Ovary (tissue), 9 donors: ENCODE data around the gene RIPOR2. TPM values are rescaled to one million over a fixed set of nuclear protein-coding genes. Genes with fewer than 3 reads are reported as not detected.

Experiments used
- DNase-seq, 5 donors: peaks; one replicate each; pipeline ENCODE4 v3.0.0-alpha.2; 2019 to 2020
- H3K27ac ChIP-seq, 2 donors: fragments of 200-600 bp; one replicate each; pipeline versions ENCODE4 v1.5.1 to v1.8.0; 2019 to 2022
- H3K27me3 ChIP-seq: fragments of 200-600 bp; one replicate; pipeline ENCODE4 v1.8.0; 2022
- H3K36me3 ChIP-seq: fragments of 200-600 bp; sonication (generic); one replicate; pipeline ENCODE4 v1.5.1; 2019
- H3K4me1 ChIP-seq: one replicate; pipeline ENCODE4 v1.8.1; 2013; ENCODE audit warnings: mild to moderate bottlenecking, moderate library complexity; ENCODE audit not compliant: insufficient read depth
- H3K4me3 ChIP-seq: fragments of 200-600 bp; sonication (generic); one replicate; pipeline ENCODE4 v1.5.1; 2017
- H3K9me3 ChIP-seq, 2 donors: fragments of 200-600 bp in 1 of 2; sonication (generic) in 1 of 2; one replicate each; pipeline versions ENCODE4 v1.5.1 to v1.8.1; 2013 to 2019; ENCODE audit warnings: mild to moderate bottlenecking in 1 of 2, moderate library complexity in 1 of 2
- CTCF ChIP-seq, 3 donors: fragments of 450-650 bp in 2 of 3; fragments of 200-600 bp in 1 of 3; IDR thresholded peaks; one replicate each; pipeline versions ENCODE4 v1.5.1 to v1.8.0; 2016 to 2022; ENCODE audit warnings: antibody characterized with exemption in 3 of 3, mild to moderate bottlenecking in 1 of 3
- EP300 ChIP-seq: sonication (generic); formaldehyde crosslinking; IDR thresholded peaks from one replicate; pipeline ENCODE4 v1.6.1; 2017; ENCODE audit warnings: antibody characterized with exemption
- POLR2A ChIP-seq: fragments of 450-650 bp; IDR thresholded peaks from one replicate; pipeline ENCODE4 v1.6.1; 2017; ENCODE audit warnings: antibody characterized with exemption, mild to moderate bottlenecking, moderate library complexity
- WGBS, 3 donors: extraction: QIAGEN DNeasy Blood & Tissue Kit in 1 of 3; methylation state at CpG; one replicate each; pipeline versions ENCODE4 v1.1.5 to v1.1.7; 2013 to 2017; 5-methylcytosine and 5-hydroxymethylcytosine counted together
- intact Hi-C, 4 donors: fragments of 100-400 bp; cut with DNase I; formaldehyde crosslinking; loops; one replicate each; pipeline versions ENCODE4 v1.11.0 to v1.15.1; 2022 to 2023
- polyA plus RNA-seq, 2 donors: library from polyadenylated mRNA; stranded (reverse); fragments of 200-250 nt in 1 of 2; fragments of 350-450 nt in 1 of 2; fragmentation: Illumina TruSeq in 1 of 2; extraction: RNeasy Lipid Tissue Mini Kit (QIAGEN cat#74804) in 1 of 2; gene quantifications; one replicate each; pipeline ENCODE4 v1.2.3, GENCODE V29; 2013 to 2014
- total RNA-seq, 7 donors: library from RNA; depleted of rRNA in 2 of 7; stranded (reverse); fragments of >200 nt in 2 of 7; fragmentation: NEBNext Ultra II Directional in 3 of 7; extraction: Animal tissue kit (Norgen Biotek cat#: 25700) in 3 of 7; gene quantifications; one replicate each; pipeline versions ENCODE4 v1.1.0 to v1.2.4, GENCODE V29; 2016 to 2023
- donor health status: DM: no; HTN: no; CAD: no; lungs with moderate emphysema.
- donor health status: DM: no; HTN: no; CAD: no.
- donor health status: Bipolar disorder and iron deficiency.
- donor health status: DM: yes; HTN: yes; CAD: no.
- donor health status: DM: no; HTN: no; CAD: no.
- donor health status: DM: yes; HTN: yes; CAD: no.

RIPOR2 gene
- total and polyA plus RNA-seq, 9 donors, result 1.1 to 14.4 (median 4.5) TPM

GRCh38 chr6:24780206-24780605 lies 155.6 kb downstream of the RIPOR2 start:
- H3K27me3 ChIP-seq, result no peaks in the 10 kb centered on the region
- H3K4me1 ChIP-seq, result peaks cover 6% of the 10 kb centered on the region
- H3K4me3 ChIP-seq, result no peak overlapping the region
- H3K36me3 ChIP-seq, result no peaks in the 10 kb centered on the region
- intact Hi-C loops, result no loop called here
- no peaks in the 10 kb centered on the region for H3K9me3 ChIP-seq
- no peak overlapping the region for H3K27ac ChIP-seq
- WGBS, 3 donors, result 95 to 96% (median 96%) methylated on average over 4 of the region's 4 CpGs
- no peak for TF ChIP-seq POLR2A
- TF ChIP-seq CTCF (IDR thresholded peaks at IDR 0.05), result no peak
- no peak for TF ChIP-seq EP300
- no peak for DNase-seq

GRCh38 chr6:24779416-24780016 lies 156.2 kb downstream of the RIPOR2 start:
- no peaks in the 10 kb centered on the region for H3K27me3 ChIP-seq
- H3K4me1 ChIP-seq, result peaks cover 6% of the 10 kb centered on the region
- WGBS, 3 donors, result 59 to 71% (median 70%) methylated on average over 3 of the region's 3 CpGs
- TF ChIP-seq EP300 (no peak), POLR2A (no peak), CTCF (IDR thresholded peaks at IDR 0.05) (no peak)
- H3K4me3 ChIP-seq, result no peak overlapping the region
- H3K9me3 ChIP-seq, result no peaks in the 10 kb centered on the region
- intact Hi-C loops, result loop anchor here in 2 of 4 donors (5.0 to 10.0 kb wide), 2 partner anchors 55 to 57 kb away; no protein-coding TSS in a partner anchor
- DNase-seq, result no peak
- no peaks in the 10 kb centered on the region for H3K36me3 ChIP-seq
- no peak overlapping the region for H3K27ac ChIP-seq

DNA sequence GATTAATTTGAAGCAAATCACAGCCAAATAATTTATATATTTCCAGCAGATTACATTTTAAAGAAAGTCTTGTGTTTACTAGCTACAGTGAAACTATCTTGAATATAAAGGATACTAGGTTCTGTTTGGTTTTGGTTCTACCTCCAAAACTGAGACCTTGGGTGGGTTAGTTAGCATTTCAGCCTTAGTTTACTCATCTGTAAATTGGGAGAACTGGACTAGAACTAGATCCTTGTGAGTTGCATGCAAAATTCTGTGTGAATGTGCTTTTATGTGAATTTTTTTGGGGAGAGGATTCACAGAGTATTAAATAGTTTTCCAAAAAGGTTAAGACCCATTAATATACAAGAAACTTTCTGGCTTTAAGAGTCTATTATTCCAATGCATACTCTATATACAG lies 156.9 kb downstream of the RIPOR2 start:
- DNase-seq, result no peak
- Histone ChIP-seq H3K9me3 (no peaks in the 10 kb centered on the region), H3K36me3 (no peaks in the 10 kb centered on the region), H3K4me1 (peaks cover 6% of the 10 kb centered on the region), H3K27ac (no peak overlapping the region), H3K27me3 (no peaks in the 10 kb centered on the region), H3K4me3 (no peak overlapping the region)
- TF ChIP-seq EP300, result no peak
- no peak for TF ChIP-seq POLR2A
- no peak for TF ChIP-seq CTCF (IDR thresholded peaks at IDR 0.05)
- intact Hi-C loops, result loop anchor here in 2 of 4 donors (5.0 to 10.0 kb wide), 2 partner anchors 54 to 57 kb away; no protein-coding TSS in a partner anchor

DNA sequence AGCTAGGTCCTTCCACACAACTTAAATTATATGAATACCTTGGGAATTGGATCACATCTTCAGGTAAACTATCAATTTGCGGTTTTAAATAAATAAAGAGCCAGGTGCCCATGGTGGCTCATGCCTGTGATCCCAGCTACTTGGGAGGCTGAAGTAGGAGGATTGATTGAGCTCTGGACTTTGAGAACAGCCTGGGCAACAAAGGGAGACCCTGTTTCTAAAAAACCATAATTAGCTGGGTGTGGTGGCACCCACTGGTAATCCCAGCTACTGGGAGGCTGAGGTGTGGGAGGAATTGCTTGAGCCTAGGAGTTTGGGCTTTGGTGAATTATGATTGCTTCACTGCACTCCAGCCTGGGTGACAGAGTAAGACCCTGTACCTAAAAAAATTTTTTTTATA lies 157.6 kb downstream of the RIPOR2 start:
- 49 to 96% (median 95%) methylated on average over 1 of the region's 1 CpG for WGBS, 3 donors
- TF ChIP-seq POLR2A (no peak), CTCF (IDR thresholded peaks at IDR 0.05) (no peak), EP300 (no peak)
- H3K27ac ChIP-seq, result no peak overlapping the region

More for the DNA sequence above, 157.6 kb downstream of the RIPOR2 start:
- intact Hi-C loops, result loop anchor here in 2 of 4 donors (5.0 to 10.0 kb wide), 2 partner anchors 53 to 56 kb away; no protein-coding TSS in a partner anchor
- DNase-seq, result no peak
- H3K4me1 ChIP-seq, result peaks cover 6% of the 10 kb centered on the region
- H3K9me3 ChIP-seq, result no peaks in the 10 kb centered on the region
- no peaks in the 10 kb centered on the region for H3K27me3 ChIP-seq
- no peak overlapping the region for H3K4me3 ChIP-seq
- no peaks in the 10 kb centered on the region for H3K36me3 ChIP-seq
